Bone marrow (tissue), 2 donors: ENCODE data around the gene AKAP12.

Experiments
- DNase-seq, 2 donors: peaks; one replicate each; lab custom pipeline; 2025; lab: John Stamatoyannopoulos, UW

Gene AKAP12

GRCh38 chr6:151279891-151280290 lies 40.1 kb downstream of the AKAP12 start:
- no peak for DNase-seq

DNA sequence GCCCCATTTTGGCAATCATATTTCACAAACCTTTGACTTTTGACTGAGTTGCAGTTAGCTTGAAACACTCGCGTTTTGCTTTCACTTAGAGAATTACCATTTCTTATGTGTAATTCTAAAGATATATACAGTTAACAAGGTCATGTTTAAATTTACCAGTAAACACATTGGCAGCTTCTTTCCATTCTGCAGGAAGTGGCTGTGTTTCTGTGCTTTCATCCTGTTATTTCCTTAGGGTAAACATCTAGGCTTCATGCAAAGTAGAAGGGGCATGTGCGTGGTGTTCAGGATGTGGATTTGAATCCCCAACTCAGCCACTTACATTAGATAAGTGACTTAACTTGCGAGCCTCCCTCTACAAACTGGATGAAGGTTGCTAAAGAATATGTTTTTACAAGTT lies 41.1 kb downstream of the AKAP12 start:
- DNase-seq, result no peak

GRCh38 chr6:151284012-151284411 lies 44.2 kb downstream of the AKAP12 start:
- no peak for DNase-seq

DNA sequence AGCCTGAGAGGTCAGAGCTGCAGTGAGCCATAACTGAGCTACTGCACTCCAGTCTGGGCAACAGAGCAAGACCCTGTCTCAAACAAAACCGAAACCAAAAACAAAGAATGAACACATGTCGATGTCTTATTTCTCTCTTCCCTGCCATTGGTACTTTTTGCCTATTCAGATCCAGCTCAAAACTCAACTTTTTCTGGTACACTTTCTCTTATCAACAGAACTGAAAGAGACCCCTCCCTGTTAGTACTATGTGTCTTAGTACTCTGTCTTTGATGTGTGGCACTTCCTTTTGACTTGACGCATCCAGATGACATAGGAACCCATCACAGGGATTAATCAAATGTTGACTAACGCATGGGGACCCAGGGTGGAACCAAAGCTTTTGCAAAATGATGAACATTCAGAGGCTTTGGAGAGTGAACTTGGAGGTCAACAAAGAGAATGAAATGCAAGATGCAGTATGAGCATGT lies 44.8 kb downstream of the AKAP12 start:
- no peak for DNase-seq

DNA sequence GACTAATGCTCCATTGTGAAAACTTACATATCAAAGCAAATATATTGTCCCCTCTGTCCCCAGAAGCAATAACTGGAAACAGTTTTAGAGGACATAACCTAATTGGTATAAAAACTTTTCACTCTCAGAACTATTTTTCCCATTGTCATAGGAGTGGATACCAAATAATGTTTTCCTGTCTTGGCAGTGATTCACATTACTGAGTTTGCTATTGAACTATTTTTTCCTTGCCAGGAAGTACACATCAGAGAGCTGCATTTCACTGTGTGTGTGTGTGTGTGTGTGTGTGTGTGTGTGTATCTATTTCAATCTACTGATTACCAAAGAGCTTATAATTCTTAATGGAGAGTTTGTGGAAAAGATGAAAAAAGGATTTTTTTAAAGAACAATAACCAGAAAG lies 45.4 kb downstream of the AKAP12 start:
- no peak for DNase-seq

- DNase-seq, result no peak
These were observed 46.4 kb downstream of the AKAP12 start for GRCh38 chr6:151286214-151286613.

DNA sequence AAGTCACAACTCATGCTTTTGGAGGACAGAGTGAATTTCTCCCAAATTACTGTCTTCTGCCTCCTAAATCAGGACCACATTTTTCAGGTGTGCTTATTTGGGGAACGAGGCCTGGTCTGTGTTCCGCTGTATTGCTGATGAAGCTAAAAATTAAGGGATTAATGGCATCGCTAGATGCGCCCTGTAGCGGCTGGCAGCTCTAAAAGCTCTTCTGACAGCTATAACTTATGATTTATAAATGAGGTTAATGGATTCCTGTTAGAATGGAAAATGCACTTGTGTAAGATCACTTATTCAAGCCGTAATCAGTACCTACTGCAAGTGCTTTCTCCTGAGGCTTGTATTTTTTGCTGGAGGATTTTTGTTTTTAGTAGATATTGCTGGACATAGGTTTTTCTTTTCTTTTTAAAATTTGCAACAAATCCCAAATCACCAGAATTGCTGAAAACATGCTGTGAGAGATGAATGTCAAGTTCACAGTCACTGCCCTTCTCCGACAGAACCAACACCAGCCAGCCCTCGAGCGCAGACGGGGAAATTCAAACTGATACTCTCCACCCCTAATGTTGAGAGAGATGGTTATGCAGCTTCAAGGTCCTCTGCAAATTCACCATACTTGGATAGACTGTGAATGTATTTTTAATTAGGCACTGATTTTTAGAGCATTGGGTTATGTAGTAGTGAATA lies 49.1 kb downstream of the AKAP12 start:
- DNase-seq, result no peak

DNA sequence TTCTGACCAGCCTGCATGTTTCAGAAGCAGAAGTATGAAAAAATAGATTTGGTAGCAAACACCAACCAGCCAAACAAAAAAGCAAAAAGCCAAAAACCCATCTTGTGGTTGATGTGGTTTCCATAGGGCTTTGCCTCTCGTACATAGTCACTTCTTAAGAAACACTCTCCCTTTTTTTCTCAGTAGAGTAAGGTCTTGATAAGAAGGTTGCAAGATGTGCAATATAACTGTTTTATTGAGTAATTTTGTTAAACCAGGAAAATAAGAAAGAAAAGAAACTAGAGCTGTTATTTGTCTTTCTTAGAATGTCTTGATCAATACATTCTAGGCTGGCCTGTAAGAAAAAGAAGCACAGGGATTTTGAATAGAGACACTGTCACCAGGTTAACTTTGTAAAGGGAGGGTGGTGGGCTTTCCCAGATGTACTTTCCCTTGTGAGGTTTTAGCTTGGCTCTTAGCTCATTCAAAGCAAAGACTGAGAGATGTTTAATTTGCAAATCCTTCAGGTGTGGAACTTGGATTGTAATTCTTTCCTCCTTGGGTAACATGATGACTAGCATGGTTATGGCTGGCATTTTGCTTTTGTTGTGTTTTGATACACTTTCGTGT lies 49.7 kb downstream of the AKAP12 start:
- DNase-seq, result no peak

- DNase-seq, result no peak
These were observed 51.3 kb downstream of the AKAP12 start for GRCh38 chr6:151290877-151291721.

- no peak for DNase-seq
These were observed 51.9 kb downstream of the AKAP12 start for GRCh38 chr6:151291722-151292059.

DNA sequence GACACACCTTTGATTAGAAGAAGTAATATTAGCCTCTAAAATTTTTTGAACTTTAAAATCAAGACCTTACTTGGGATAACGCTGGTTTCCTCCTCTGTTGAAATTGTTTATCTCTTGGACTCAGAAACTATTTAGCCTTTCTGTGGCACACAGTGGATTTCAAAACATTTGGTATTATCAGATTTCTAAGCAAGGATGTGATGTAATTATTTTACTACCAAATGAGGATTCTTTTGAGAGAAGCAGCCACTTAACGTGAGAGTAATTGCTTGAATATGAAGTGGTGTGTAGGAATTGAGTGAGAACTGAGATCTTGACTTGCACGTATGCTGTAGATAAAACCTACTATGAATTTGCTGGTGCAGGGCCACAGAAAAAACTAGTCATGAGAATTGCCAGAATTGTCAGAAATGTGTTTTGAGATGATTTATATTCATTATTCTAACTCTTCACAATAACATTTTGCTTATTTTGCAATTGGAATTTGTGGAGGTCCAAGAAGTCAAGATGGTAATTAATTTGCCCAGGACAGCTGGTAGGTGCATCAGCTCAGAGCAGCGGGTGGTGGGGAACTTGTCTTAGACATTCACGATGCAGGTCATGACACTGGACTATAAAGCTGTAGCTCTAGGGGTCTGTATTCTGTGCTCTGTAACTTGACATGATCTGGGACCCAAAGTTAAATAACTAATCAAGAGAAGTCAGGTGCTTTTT lies 53.4 kb downstream of the AKAP12 start:
- no peak for DNase-seq

GRCh38 chr6:151293688-151294016 lies 53.9 kb downstream of the AKAP12 start:
- no peak for DNase-seq

DNA sequence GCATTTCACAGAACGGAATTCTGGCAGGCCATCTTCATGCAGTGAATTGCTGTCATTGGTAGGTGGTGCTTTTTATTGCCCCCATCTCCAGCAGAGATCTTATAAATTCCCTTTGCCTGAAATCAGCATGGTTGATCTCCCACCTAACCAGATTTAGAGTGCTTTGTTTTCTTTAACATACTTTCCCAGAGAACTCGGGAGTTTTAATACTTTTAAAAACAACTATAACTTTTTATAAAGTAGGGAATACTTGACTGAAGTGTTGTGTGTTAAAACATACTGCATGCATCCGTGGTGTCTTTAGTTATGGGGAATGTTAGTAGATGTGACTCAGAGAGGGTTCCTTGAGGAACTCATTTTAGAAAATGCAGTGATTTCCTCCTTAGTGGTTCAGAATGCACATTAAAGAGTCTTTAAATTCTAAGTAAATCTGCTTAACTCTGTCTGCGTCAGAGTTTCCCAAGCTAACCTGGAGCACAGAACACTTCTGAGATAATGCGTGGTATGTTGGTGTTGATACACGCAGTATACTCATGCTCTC lies 54.9 kb downstream of the AKAP12 start:
- no peak for DNase-seq

DNA sequence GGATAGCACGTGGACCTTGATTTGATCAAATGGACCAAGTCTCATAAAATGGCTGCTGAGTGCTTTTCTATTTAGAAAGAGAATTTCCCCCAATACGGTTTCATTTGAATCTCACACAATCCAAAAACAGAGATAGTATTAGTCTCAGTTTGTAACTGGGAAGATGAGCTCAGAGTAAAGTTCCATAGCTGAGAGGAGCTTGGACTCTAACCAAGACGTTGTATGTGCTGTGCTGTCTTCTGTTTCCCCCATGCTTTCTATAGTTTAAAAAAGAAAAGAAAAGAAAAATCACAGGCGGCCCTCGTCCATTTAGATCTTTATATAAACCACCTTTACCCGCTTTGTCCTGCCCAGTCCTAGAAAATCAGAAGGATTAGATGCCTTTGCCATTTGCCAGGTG lies 58.1 kb downstream of the AKAP12 start:
- no peak for DNase-seq

DNA sequence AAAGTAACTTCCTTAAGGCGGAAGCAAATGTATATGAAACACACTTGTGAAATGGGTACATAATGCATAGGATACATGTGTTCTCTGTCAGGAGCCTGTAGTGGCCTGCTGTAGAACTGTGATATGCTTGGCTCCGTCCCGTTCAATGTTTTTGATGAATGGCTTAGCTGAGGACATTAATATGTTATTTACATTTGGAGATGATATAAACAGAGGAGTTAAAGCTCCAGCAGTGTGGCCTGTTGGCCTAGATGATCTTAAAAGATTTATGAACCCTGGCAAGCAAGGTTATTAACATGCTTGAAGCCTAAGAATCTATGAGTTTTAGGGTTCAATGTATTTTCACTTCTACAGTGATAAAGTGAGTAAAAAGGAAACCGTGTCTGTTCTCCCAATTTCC lies 59.2 kb downstream of the AKAP12 start:
- DNase-seq, result no peak

DNA sequence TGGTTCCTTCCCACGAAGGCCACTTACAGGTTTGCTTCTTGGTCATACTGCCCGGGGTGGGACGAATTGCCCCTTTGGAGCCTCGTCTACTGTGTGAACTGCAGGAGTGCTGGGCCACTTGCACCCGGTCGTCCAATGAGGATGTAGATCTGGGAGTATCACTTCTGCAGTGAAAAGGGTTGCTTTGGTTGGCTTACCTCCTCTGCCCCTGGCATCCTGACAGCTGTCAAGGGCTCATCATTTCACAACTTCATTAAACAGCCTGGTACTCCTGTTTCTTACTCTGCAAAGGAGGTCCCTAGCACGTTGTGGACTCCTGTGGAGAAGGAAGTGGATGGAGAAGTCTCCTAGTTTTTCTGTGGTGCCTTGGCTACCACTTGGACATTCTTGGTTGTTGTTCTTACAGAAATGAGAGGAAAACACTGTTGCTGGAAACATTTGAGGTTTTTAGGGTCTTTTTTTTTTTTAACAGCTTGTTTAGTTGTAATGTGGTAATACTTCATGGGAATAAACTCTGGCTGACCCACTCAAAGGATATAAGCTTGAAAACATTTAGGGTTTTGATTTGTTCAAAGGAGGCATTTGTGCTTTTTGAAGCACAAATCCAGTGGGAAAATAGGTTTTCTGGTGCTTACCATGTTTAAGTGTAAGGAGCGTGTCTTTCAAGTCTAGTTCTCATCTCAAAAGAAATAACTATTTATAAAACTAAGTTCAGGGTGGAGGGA lies 60.7 kb downstream of the AKAP12 start:
- no peak for DNase-seq

- DNase-seq, result no peak
These were observed 61.8 kb downstream of the AKAP12 start for GRCh38 chr6:151301547-151301946.

DNA sequence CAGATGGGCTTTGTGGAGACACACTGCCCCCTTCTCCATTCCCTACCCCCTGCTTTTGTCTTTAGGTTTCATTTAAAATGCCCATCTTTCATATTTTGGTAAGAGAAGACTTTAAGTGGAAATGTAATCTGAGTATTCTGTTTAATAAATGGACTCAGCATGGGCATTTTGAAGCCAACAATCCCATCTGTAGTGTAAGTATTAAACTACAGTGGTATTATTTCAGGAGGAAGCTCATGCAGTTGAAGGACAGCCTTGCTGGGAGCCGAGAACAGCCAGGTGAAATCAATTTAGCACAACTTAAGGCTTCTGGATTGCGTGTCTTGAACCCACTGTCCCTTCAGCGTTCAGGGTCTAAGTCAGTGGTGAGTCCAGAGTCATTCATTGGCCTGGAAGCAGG lies 63.5 kb downstream of the AKAP12 start:
- DNase-seq, result no peak

DNA sequence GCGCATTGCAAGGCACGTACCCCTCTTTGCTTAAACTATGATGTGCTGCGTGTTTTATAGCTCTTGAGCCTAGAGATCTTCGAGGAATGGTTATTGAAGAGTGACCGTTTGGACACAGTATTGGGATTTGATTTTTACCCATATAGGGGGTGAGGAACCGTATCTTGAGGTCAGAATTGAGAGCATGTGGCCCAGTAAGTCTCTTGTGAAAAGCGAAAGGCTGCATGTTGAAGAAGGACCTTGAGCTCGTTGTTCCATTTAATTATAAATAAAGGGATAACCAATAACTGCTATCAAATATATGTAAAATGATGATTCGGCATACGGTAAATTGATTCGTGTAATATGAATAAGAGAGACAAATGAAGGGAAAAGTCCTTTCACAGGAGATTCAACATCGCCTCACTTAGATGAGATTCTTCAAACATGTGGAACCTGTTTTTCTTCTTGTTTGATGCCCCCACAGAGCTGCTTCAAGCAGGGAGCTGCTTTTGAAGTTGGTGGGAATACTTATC lies 66.6 kb downstream of the AKAP12 start:
- DNase-seq, result no peak

GRCh38 chr6:151307501-151307900 lies 67.7 kb downstream of the AKAP12 start:
- DNase-seq, result no peak

DNA sequence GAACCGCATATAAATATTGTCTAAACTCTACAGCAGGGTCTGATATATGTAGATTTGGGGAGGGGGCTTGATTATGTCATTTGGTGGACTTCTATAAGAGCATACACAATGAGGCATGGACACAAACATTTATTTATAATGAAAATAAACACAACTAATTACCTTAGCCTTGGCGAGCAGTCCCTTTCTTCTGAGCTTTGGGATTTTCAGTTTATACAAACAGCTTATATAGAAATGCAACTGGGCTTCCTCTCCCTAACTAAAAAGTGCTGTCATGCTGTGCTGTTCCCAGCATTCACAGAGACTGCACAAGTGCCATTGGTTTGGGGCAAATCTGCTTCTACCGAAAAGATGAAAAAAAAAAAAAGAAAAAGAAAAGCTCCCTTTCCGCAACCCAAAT lies 69.9 kb downstream of the AKAP12 start:
- no peak for DNase-seq
